Ishikawa (cell line): ENCODE results near the gene RELCH.

Experiments used
- MAX ChIP-seq: IDR thresholded peaks from 2 replicates; pipeline ENCODE4 v1.6.1; 2012
- NFIC ChIP-seq: IDR thresholded peaks from 2 replicates; pipeline ENCODE4 v1.6.1; 2012
- RAD21 ChIP-seq: IDR thresholded peaks from 2 replicates; pipeline ENCODE4 v1.6.1; 2012; ENCODE audit warnings: low read depth
- TAF1 ChIP-seq: IDR thresholded peaks from 2 replicates; pipeline ENCODE4 v1.6.1; 2012; ENCODE audit warnings: low read depth, mild to moderate bottlenecking

- TF ChIP-seq TAF1 (no peak), NFIC (no peak), MAX (no peak), RAD21 (no peak)
These were observed 151.5 kb downstream of the RELCH start for GRCh38 chr18:62338446-62339105.
